Mucosa of descending colon (tissue), 3 donors: ENCODE measurements around the gene PPP2R5C. TPM values are rescaled to one million over a fixed set of nuclear protein-coding genes. Genes with fewer than 3 reads are reported as not detected.

Experiments used
- ATAC-seq: fragments of 200-7000 bp; cut with Tn5 transposase; one replicate; pipeline ENCODE4 v1.9.1; 2020; ENCODE audit warnings: mild to moderate bottlenecking, moderate library complexity
- DNase-seq, 3 donors: peaks; one replicate each; pipeline ENCODE4 v3.0.0-alpha.2; 2020
- H3K36me3 ChIP-seq: fragments of 200-600 bp; one replicate; pipeline ENCODE4 v1.8.0; 2021; ENCODE audit warnings: low read depth, mild to moderate bottlenecking
- H3K4me1 ChIP-seq: fragments of 200-600 bp; one replicate; pipeline ENCODE4 v1.8.0; 2021; ENCODE audit warnings: low read depth, mild to moderate bottlenecking
- H3K4me3 ChIP-seq: fragments of 200-600 bp; one replicate; pipeline ENCODE4 v1.8.0; 2021; ENCODE audit warnings: mild to moderate bottlenecking
- H3K9me3 ChIP-seq: fragments of 200-600 bp; one replicate; pipeline ENCODE4 v1.8.0; 2021; ENCODE audit warnings: mild to moderate bottlenecking
- CTCF ChIP-seq: fragments of 200-600 bp; IDR thresholded peaks from one replicate; pipeline ENCODE4 v1.8.0; 2022; ENCODE audit warnings: antibody characterized with exemption, mild to moderate bottlenecking
- intact Hi-C, 2 donors: fragments of 100-400 bp; cut with DNase I in 1 of 2; cut with micrococcal nuclease in 1 of 2; formaldehyde crosslinking; loops; one replicate each; pipeline versions ENCODE4 v1.11.0 to v1.11.1; 2022; cut with DNase I, micrococcal nuclease
- total RNA-seq, 3 donors: library from RNA; stranded (reverse); fragmentation: NEBNext Ultra II Directional in 2 of 3; extraction: Animal tissue kit (Norgen Biotek cat#: 25700) in 2 of 3; gene quantifications; one replicate each; pipeline versions ENCODE4 v1.2.1 to v1.2.4, GENCODE V29; 2021 to 2023
- donor health status: DM: no; HTN: no; CAD: no; lungs with moderate emphysema.
- donor health status: DM: no; HTN: no; CAD: no.
- donor health status: DM: no; HTN: yes; CAD: no.

Gene PPP2R5C
- total RNA-seq, 3 donors from 2014 or later: 131 to 173 (median 160) TPM

GRCh38 chr14:101875041-101875726 is 113.7 kb downstream of the PPP2R5C start:
- Histone ChIP-seq H3K4me1 (peaks cover 34% of the 10 kb centered on the region), H3K36me3 (no peaks in the 10 kb centered on the region), H3K4me3 (no peak overlapping the region), H3K9me3 (no peaks in the 10 kb centered on the region)
- no peak for TF ChIP-seq CTCF
- no peak for ATAC-seq
- no peak for DNase-seq
- intact Hi-C loops: no loop called here

- intact Hi-C loops: no loop called here
- TF ChIP-seq CTCF: no peak
- ATAC-seq (peak; percentile 11), DNase-seq (no peak)
- Histone ChIP-seq H3K4me3 (no peak overlapping the region), H3K4me1 (peaks cover 34% of the 10 kb centered on the region), H3K36me3 (no peaks in the 10 kb centered on the region), H3K9me3 (no peaks in the 10 kb centered on the region)
Observed at GRCh38 chr14:101875727-101876554, 114.4 kb downstream of the PPP2R5C start.

GRCh38 chr14:101876555-101876938 is 115.0 kb downstream of the PPP2R5C start:
- Histone ChIP-seq H3K9me3 (no peaks in the 10 kb centered on the region), H3K4me1 (peaks cover 34% of the 10 kb centered on the region), H3K4me3 (no peak overlapping the region), H3K36me3 (no peaks in the 10 kb centered on the region)
- intact Hi-C loops: no loop called here
- no peak for TF ChIP-seq CTCF
- peak; percentile 89 for ATAC-seq
- DNase-seq: peak; percentile 65 to 84 (median 79)

GRCh38 chr14:101877766-101878165 is 116.3 kb downstream of the PPP2R5C start:
- H3K4me3 ChIP-seq: no peak overlapping the region
- no peak for DNase-seq
- no peak for ATAC-seq
- no peak for TF ChIP-seq CTCF
- H3K36me3 ChIP-seq: no peaks in the 10 kb centered on the region
- no peaks in the 10 kb centered on the region for H3K9me3 ChIP-seq
- intact Hi-C loops: no loop called here
- peaks cover 34% of the 10 kb centered on the region for H3K4me1 ChIP-seq

- TF ChIP-seq CTCF: no peak
- ATAC-seq (peak; percentile 12), DNase-seq (no peak)
- Histone ChIP-seq H3K4me3 (no peak overlapping the region), H3K4me1 (peaks cover 34% of the 10 kb centered on the region), H3K9me3 (no peaks in the 10 kb centered on the region), H3K36me3 (no peaks in the 10 kb centered on the region)
- intact Hi-C loops: no loop called here
Observed at GRCh38 chr14:101878211-101878821, 116.8 kb downstream of the PPP2R5C start.
